Muscle layer of colon (tissue), 2 donors: ENCODE measurements around the gene KCP.
A peak's percentile ranks its signal among the peaks of the same experiment; 100 is the strongest.

Source experiments
- H3K27ac ChIP-seq: one replicate; pipeline ENCODE4 v1.7.0; 2013; ENCODE audit warnings: low read depth, mild to moderate bottlenecking, low read length, moderate library complexity
- H3K27me3 ChIP-seq, 2 donors: one replicate each; pipeline ENCODE4 v1.7.0; 2013; ENCODE audit warnings: low read length in 2 of 2, mild to moderate bottlenecking in 2 of 2; ENCODE audit not compliant: insufficient read depth in 2 of 2, control insufficient read depth in 1 of 2
- H3K36me3 ChIP-seq: one replicate; pipeline ENCODE4 v1.7.0; 2013; ENCODE audit warnings: mild to moderate bottlenecking, low read length; ENCODE audit not compliant: insufficient read depth
- H3K4me1 ChIP-seq: one replicate; pipeline ENCODE4 v1.7.0; 2013; ENCODE audit warnings: mild to moderate bottlenecking, low read length; ENCODE audit not compliant: insufficient read depth
- H3K4me3 ChIP-seq, 2 donors: one replicate each; pipeline ENCODE4 v1.7.0; 2013; ENCODE audit warnings: low read length in 2 of 2, low read depth in 1 of 2, mild to moderate bottlenecking in 1 of 2, moderate library complexity in 1 of 2
- H3K9ac ChIP-seq: one replicate; pipeline ENCODE4 v1.7.0; 2013; ENCODE audit warnings: low read length
- H3K9me3 ChIP-seq: one replicate; pipeline ENCODE4 v1.7.0; 2013; ENCODE audit warnings: mild to moderate bottlenecking, low read length
- donor health status: abdominal sarcoma.
- donor health status: Adenocarcinoma of cecum.

KCP gene

DNA sequence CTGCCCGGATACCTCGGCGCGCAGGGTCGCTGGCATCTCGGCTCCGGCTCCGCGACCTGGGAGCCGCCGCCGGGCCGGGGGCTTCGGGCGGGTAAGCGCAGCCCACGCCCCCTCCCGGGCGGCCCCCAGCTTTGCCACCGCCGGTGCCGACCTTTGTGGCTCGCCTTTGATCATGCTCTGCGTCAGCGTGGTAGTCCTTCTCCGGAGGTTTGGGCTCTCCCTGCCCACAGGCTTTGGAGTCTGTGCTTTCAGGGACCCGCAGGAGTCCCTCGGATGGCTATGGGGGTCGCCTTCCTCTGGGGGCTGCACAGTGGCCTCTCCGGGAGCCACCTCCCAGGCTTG, 40.6 kb downstream of the KCP start:
- H3K4me1 ChIP-seq: peaks cover 8% of the 10 kb centered on the region
- H3K4me3 ChIP-seq: peak overlapping the region; percentile 50 to 55
- peaks cover 9% of the 10 kb centered on the region for H3K36me3 ChIP-seq
- H3K27me3 ChIP-seq: no peaks in the 10 kb centered on the region
- no peak overlapping the region for H3K9ac ChIP-seq
- H3K9me3 ChIP-seq: no peaks in the 10 kb centered on the region
- H3K27ac ChIP-seq: no peak overlapping the region

DNA sequence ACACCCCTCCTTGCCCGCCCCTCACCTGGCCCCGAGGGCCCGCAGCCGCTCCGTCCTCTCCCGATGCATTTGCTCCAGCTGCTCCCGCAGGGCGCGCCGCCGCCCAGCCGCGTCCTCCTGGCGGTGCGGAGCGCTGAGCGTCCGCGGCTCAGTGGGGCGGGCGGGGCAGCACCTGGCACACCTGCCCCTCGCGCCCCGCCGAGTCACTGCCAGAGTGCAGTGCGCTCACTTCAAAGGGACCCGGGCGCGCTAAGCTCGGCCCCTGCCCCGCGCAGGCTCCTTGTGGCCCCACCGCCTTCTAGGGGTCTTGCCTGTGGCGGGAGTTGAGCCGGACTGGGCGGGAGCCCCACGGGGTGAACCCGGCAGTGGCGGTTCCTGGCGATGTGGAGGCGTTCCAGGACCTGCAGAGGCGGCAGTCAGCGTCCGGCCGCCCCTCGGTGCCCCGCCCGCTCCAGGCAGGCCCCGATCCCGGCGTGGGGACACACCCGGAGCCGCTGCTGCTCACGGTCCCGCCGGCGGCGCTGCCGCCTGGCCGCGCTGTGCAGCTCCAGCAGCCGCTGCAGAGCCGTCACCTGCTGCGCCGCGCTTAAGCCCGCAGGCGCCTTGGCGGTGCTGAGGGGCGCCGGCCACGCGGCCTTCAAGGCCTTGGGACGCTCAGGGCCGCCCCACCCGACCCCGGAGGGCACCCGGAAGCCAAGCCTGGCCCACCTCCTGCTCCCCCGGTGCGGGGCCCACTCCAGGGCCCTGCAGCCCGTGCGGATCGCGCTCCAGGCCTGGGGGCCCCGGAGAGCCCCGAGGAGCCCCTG, 41.2 kb downstream of the KCP start:
- Histone ChIP-seq H3K9ac (no peak overlapping the region), H3K9me3 (no peaks in the 10 kb centered on the region), H3K27ac (no peak overlapping the region), H3K4me1 (peaks cover 8% of the 10 kb centered on the region), H3K36me3 (peaks cover 10% of the 10 kb centered on the region), H3K4me3 (peak overlapping the region; percentile 50 to 55), H3K27me3 (no peaks in the 10 kb centered on the region)

DNA sequence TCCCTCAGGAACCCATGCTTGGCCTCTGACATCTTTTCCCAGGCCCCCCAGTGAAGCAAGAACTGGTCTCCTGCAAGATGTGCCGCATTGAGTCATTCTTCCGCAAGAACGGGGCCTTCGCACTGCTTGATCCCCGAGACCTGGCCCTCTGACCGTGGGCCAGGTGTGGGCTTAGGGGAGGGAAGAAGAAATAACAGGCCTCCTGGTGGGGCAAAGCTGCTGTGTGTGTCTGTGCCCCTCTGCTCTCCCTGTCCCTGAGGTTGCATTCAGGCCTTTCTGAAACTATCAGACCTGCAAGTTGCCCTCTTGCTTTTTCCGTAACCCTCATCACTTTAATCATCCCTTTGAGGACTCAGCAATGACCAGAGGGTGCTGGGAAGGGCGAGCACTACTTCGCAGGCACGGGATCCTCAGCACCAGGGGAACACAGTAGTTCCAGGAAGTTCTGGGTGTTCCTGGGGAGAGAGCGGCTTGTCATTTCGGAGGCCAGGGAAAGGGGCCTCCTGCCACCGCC, 41.8 kb downstream of the KCP start:
- H3K27ac ChIP-seq: no peak overlapping the region
- H3K4me3 ChIP-seq: peak overlapping the region; percentile 50 to 55
- H3K9ac ChIP-seq: no peak overlapping the region
- H3K9me3 ChIP-seq: no peaks in the 10 kb centered on the region
- peaks cover 10% of the 10 kb centered on the region for H3K36me3 ChIP-seq
- peaks cover 12% of the 10 kb centered on the region for H3K4me1 ChIP-seq
- no peaks in the 10 kb centered on the region for H3K27me3 ChIP-seq

DNA sequence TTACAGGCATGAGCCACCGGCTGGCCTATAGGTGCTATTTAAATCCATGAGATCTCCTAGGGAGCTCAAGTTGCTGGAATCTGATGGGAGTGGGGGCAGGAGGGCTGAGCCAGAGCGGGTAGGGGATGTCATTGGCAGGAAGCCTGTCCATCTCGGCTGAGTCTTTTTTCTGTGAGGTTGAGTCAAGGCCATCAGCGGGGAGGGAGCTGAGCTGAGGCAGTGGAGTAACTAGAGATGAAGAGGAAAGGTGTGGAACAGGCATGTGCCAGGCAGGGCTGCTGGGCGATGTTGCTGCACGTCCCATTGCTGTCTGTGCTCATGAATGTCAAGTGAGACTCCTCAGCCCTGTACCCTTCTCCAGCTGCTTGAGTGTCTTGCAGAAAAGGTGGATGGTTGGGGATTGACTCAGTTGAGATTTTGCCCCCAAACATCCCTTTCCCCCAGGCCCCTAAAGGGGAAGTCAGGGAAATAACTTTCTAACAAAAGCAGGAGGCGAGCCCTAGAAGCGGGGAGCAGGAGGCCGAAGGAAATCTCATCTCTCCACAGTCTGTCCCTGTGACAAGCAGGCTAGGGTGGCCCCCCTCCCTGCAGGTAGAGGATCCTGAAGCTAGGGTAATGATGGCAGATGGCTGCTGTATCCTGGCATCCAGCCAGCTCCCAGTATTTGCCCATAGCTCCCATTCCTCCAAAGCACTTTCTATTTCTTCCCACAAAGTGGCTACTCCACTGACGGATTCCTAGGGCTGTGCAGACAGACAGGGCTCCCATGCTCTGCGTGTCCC, 42.5 kb downstream of the KCP start:
- Histone ChIP-seq H3K9ac (no peak overlapping the region), H3K4me1 (peaks cover 16% of the 10 kb centered on the region), H3K27ac (no peak overlapping the region)

DNA sequence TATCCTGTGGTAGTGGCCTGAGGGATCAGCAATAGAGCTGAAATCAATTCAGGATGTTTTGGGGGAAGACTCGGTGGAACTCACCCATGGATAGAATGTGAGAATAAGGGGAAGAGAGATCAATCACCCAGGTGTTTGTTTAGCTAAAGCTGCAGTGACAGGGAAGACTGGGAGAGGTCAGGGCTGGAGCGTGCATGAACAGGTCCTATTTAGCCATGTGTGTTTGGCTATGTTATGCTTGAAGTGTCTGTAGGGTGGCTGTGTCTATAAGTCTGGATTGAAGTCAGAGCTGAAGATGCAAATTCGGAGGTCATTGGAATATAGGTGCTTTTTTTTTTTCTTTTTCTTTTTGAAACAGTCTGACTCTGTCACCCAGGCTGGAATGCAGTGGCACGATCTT, 43.3 kb downstream of the KCP start:
- H3K27me3 ChIP-seq: no peaks in the 10 kb centered on the region
- H3K4me1 ChIP-seq: peaks cover 19% of the 10 kb centered on the region
- no peak overlapping the region for H3K9ac ChIP-seq
- no peak overlapping the region for H3K27ac ChIP-seq
- no peak overlapping the region for H3K4me3 ChIP-seq
- peaks cover 10% of the 10 kb centered on the region for H3K36me3 ChIP-seq
- no peaks in the 10 kb centered on the region for H3K9me3 ChIP-seq

More for the DNA sequence above, 42.5 kb downstream of the KCP start:
- Histone ChIP-seq H3K36me3 (peaks cover 10% of the 10 kb centered on the region), H3K27me3 (no peaks in the 10 kb centered on the region), H3K9me3 (no peaks in the 10 kb centered on the region), H3K4me3 (no peak overlapping the region)

- H3K9ac ChIP-seq: no peak overlapping the region
- H3K27ac ChIP-seq: no peak overlapping the region
- peaks cover 22% of the 10 kb centered on the region for H3K4me1 ChIP-seq
Observed at GRCh38 chr7:128865996-128866877, 44.3 kb downstream of the KCP start.

GRCh38 chr7:128865303-128865702, 45.2 kb downstream of the KCP start:
- Histone ChIP-seq H3K4me1 (peaks cover 31% of the 10 kb centered on the region), H3K27me3 (no peaks in the 10 kb centered on the region), H3K4me3 (no peak overlapping the region), H3K27ac (no peak overlapping the region), H3K9ac (no peak overlapping the region), H3K36me3 (peaks cover 10% of the 10 kb centered on the region), H3K9me3 (no peaks in the 10 kb centered on the region)

More at GRCh38 chr7:128865996-128866877, 44.3 kb downstream of the KCP start:
- H3K4me3 ChIP-seq: no peak overlapping the region
- H3K36me3 ChIP-seq: peaks cover 10% of the 10 kb centered on the region
- H3K27me3 ChIP-seq: no peaks in the 10 kb centered on the region
- H3K9me3 ChIP-seq: no peaks in the 10 kb centered on the region

DNA sequence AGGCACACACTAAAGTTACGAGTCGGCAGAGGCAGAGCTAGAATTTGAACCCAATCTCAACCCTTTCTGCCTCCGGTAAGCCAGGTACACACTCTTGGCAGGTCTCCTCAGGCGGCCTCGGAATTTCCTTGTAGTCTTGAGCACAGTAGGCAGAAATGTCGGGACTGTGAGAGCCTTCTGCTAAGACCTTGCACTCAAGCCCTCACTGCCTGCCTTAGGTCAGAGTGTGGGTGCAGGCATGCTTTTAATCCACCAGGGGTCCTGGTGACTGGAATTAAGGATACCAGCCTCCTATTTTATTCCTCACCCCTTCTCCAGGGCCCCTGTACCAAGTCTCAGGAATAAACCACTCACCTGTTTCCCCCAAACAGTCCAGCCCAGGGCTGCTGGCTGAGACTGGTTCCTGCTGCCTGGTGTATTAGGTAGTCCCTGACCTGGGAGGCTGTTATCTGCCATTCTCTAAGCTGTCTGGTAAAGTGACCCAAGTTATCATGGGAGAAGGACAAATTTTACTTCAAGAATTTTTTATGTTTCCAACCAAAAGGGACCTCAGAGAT, 47.0 kb downstream of the KCP start:
- Histone ChIP-seq H3K27ac (peak overlapping the region; percentile 75), H3K27me3 (no peaks in the 10 kb centered on the region), H3K4me1 (peaks cover 43% of the 10 kb centered on the region), H3K9ac (peak overlapping the region; percentile 79), H3K9me3 (no peaks in the 10 kb centered on the region), H3K36me3 (peaks cover 10% of the 10 kb centered on the region), H3K4me3 (peak overlapping the region; percentile 92 to 97)

GRCh38 chr7:128862571-128863432, 47.7 kb downstream of the KCP start, which contains the start of gene ATP6V1F:
ATP6V1F (plus strand) TSS chr7:128862856; CDS start chr7:128862905, 49 bp downstream.
- H3K4me3 ChIP-seq: peak within 1 kb of the TSS; percentile 92 to 97
- no peaks in the 10 kb centered on the region for H3K27me3 ChIP-seq
- H3K4me1 ChIP-seq: peaks cover 43% of the 10 kb centered on the region
- no peaks in the 10 kb centered on the region for H3K9me3 ChIP-seq
- H3K27ac ChIP-seq: peak within 1 kb of the TSS; percentile 75
- peaks cover 10% of the 10 kb centered on the region for H3K36me3 ChIP-seq
- peak within 1 kb of the TSS; percentile 79 for H3K9ac ChIP-seq

- peaks cover 43% of the 10 kb centered on the region for H3K4me1 ChIP-seq
- no peaks in the 10 kb centered on the region for H3K9me3 ChIP-seq
- H3K27me3 ChIP-seq: no peaks in the 10 kb centered on the region
- H3K36me3 ChIP-seq: peaks cover 10% of the 10 kb centered on the region
- H3K27ac ChIP-seq: peak overlapping the region; percentile 1
- H3K4me3 ChIP-seq: peak overlapping the region in 1 of 2 donors; percentile 97
- no peak overlapping the region for H3K9ac ChIP-seq
Observed at GRCh38 chr7:128861957-128862570, 48.4 kb downstream of the KCP start.
